ENCODE measurements around the gene POLR1A.

DNA sequence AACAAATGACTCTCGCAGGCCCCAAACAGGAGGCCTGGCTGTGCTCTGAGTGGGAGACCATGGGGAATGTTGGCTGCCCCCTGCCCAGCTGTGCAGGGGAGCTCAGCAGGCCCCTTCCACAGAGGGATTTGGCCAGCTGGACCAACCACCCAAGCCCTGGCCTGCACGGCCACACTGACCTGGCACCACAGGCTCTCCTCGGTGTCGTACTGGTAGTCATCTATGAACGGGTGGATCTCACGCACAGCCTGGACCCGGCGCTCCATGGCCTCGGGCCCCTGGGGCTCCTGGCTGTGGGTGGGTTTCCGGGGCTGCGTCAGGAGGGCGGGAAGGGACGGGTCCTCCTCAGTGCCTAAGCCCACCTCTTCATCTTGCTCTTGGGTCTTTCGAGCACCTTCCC, 74.5 kb downstream of the POLR1A start:
- no peak for TF ChIP-seq CTCF (IDR thresholded peaks at IDR 0.05 in 8 of 11, conservative IDR thresholded peaks at IDR 0.05 in 3 of 11)
- TF ChIP-seq POLR2AphosphoS5 (IDR thresholded peaks at IDR 0.05): peak in 1 of 3 donors; percentile 28
